Activated CD4-positive, alpha-beta T cell treated with anti-CD3 and anti-CD28 coated beads, Interleukin-2, amount 10 ng/mL, durations not matched to agents 7 days and 5 days (primary cell): Measurements from ENCODE around the gene PLA2G4B. TPM values are rescaled to one million over a fixed set of nuclear protein-coding genes. Genes with fewer than 3 reads are reported as not detected.

Source experiments
- CTCF ChIA-PET: fragments of 350-600 bp; sonication (Branson Sonifier 250); formaldehyde crosslinking; loops from one replicate; lab custom pipeline; 2021; ENCODE audit warnings: antibody characterized with exemption; lab: Charles Lee
- POLR2A ChIA-PET: fragments of 350-600 bp; sonication (Branson Sonifier 250); formaldehyde crosslinking; loops from one replicate; lab custom pipeline; 2021; ENCODE audit warnings: antibody characterized with exemption; lab: Charles Lee
- DNase-seq: peaks from one replicate; pipeline ENCODE4 v3.0.0-alpha.2; 2020
- H3K27ac Mint-ChIP-seq: one replicate; pipeline ENCODE4 v1.8.0; 2021; ENCODE audit warnings: mild to moderate bottlenecking, moderate library complexity, mixed read lengths
- H3K27me3 Mint-ChIP-seq: one replicate; pipeline ENCODE4 v1.8.0; 2021; ENCODE audit warnings: mixed read lengths
- H3K36me3 Mint-ChIP-seq: one replicate; pipeline ENCODE4 v1.8.0; 2021; ENCODE audit warnings: low read depth, mixed read lengths
- H3K4me1 Mint-ChIP-seq: one replicate; pipeline ENCODE4 v1.8.0; 2021; ENCODE audit warnings: mixed read lengths
- H3K4me3 Mint-ChIP-seq: one replicate; pipeline ENCODE4 v1.8.0; 2021; ENCODE audit warnings: mild to moderate bottlenecking, moderate library complexity, mixed read lengths
- H3K9me3 Mint-ChIP-seq: one replicate; pipeline ENCODE4 v1.8.0; 2021; ENCODE audit warnings: mixed read lengths
- total RNA-seq, 2 experiments: library from RNA; stranded (reverse); gene quantifications; one replicate each; pipeline ENCODE4 v1.2.3, GENCODE V29; 2021

Gene PLA2G4B
- total RNA-seq, 2 experiments from 2014 or later = 10.5 to 17.0 TPM

- ChIA-PET POLR2A (interaction anchor here (0.7 to 0.9 kb wide), 2 partner anchors 24 to 33 kb away, joined by 3 to 5 read pairs; no protein-coding TSS in a partner anchor), CTCF (interaction anchor here (1.0 to 1.8 kb wide), 6 partner anchors 8 to 98 kb away, joined by 3 to 7 read pairs (median 4); partner anchors contain the start of gene MAPKBP1)
- peaks cover 12% of the 10 kb centered on the region for H3K4me1 Mint-ChIP-seq
- H3K4me3 Mint-ChIP-seq = no peak overlapping the region
- no peaks in the 10 kb centered on the region for H3K36me3 Mint-ChIP-seq
- H3K27me3 Mint-ChIP-seq = no peaks in the 10 kb centered on the region
- no peak for DNase-seq
- H3K27ac Mint-ChIP-seq = peak overlapping the region; percentile 91
- no peaks in the 10 kb centered on the region for H3K9me3 Mint-ChIP-seq
Measured at GRCh38 chr15:41871175-41871905, 32.7 kb downstream of the PLA2G4B start.

- no peaks in the 10 kb centered on the region for H3K27me3 Mint-ChIP-seq
- no peak for DNase-seq
- no peak overlapping the region for H3K27ac Mint-ChIP-seq
- no peaks in the 10 kb centered on the region for H3K36me3 Mint-ChIP-seq
- no peaks in the 10 kb centered on the region for H3K9me3 Mint-ChIP-seq
- ChIA-PET CTCF (interaction anchor here (0.5 to 1.1 kb wide), 2 partner anchors 66 to 77 kb away, joined by 3 to 6 read pairs; no protein-coding TSS in a partner anchor), POLR2A (no interaction called here)
- no peak overlapping the region for H3K4me3 Mint-ChIP-seq
- peaks cover 12% of the 10 kb centered on the region for H3K4me1 Mint-ChIP-seq
Measured at GRCh38 chr15:41872166-41872747, 33.6 kb downstream of the PLA2G4B start.

- DNase-seq = no peak
- ChIA-PET CTCF (interaction anchor here (0.5 to 1.7 kb wide), 7 partner anchors 9 to 236 kb away, joined by 3 to 6 read pairs (median 3); no protein-coding TSS in a partner anchor), POLR2A (no interaction called here)
- peaks cover 12% of the 10 kb centered on the region for H3K4me1 Mint-ChIP-seq
- no peak overlapping the region for H3K27ac Mint-ChIP-seq
- H3K36me3 Mint-ChIP-seq = no peaks in the 10 kb centered on the region
- no peaks in the 10 kb centered on the region for H3K27me3 Mint-ChIP-seq
- H3K9me3 Mint-ChIP-seq = no peaks in the 10 kb centered on the region
- no peak overlapping the region for H3K4me3 Mint-ChIP-seq
Measured at GRCh38 chr15:41873711-41874110, 35.1 kb downstream of the PLA2G4B start.

- no peak for DNase-seq
- no peaks in the 10 kb centered on the region for H3K36me3 Mint-ChIP-seq
- CTCF ChIA-PET = interaction anchor here (0.9 to 2.1 kb wide), 5 partner anchors 13 to 212 kb away, joined by 3 to 6 read pairs (median 5); no protein-coding TSS in a partner anchor
- no peak overlapping the region for H3K27ac Mint-ChIP-seq
- peaks cover 12% of the 10 kb centered on the region for H3K4me1 Mint-ChIP-seq
- H3K27me3 Mint-ChIP-seq = no peaks in the 10 kb centered on the region
- POLR2A ChIA-PET = no interaction called here
- no peaks in the 10 kb centered on the region for H3K9me3 Mint-ChIP-seq
- H3K4me3 Mint-ChIP-seq = no peak overlapping the region
Measured at GRCh38 chr15:41874736-41875135, 36.1 kb downstream of the PLA2G4B start.

DNA sequence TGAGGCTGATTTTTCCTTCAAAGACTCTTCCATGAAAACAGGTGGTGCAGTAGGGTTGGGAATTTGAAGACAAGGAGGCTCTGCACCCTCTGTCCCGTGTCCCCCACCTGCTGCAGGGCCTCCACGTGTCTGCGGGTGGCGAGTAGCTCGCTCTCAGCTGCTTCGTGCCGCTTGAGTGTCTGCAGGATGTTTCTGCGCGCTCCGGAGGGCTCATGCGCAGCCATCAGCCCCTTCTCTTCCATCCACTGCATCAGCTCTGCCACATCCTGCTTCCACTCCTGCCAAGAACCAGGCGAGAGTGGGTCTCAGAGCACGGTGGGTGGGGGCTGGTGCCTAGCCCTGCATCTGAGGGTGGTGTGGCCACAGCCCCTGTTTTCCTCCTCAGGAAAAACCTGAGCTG lies 37.4 kb downstream of the PLA2G4B start:
- Mint-ChIP-seq H3K4me3 (no peak overlapping the region), H3K9me3 (no peaks in the 10 kb centered on the region), H3K36me3 (no peaks in the 10 kb centered on the region), H3K27ac (no peak overlapping the region), H3K27me3 (no peaks in the 10 kb centered on the region), H3K4me1 (peaks cover 6% of the 10 kb centered on the region)
- ChIA-PET POLR2A (no interaction called here), CTCF (interaction anchor here (0.6 to 2.1 kb wide), 5 partner anchors 19 to 102 kb away, joined by 3 to 6 read pairs (median 3); partner anchors contain the start of gene MAPKBP1)
- DNase-seq = no peak

- Mint-ChIP-seq H3K9me3 (no peaks in the 10 kb centered on the region), H3K4me1 (peaks cover 8% of the 10 kb centered on the region), H3K27ac (no peak overlapping the region), H3K27me3 (peaks cover 6% of the 10 kb centered on the region), H3K4me3 (no peak overlapping the region), H3K36me3 (no peaks in the 10 kb centered on the region)
- ChIA-PET POLR2A (no interaction called here), CTCF (interaction anchor here (0.8 to 2.1 kb wide), 4 partner anchors 18 to 103 kb away, joined by 3 to 6 read pairs (median 4); partner anchors contain the start of gene MAPKBP1)
- no peak for DNase-seq
Measured at GRCh38 chr15:41876689-41877088, 38.0 kb downstream of the PLA2G4B start.

DNA sequence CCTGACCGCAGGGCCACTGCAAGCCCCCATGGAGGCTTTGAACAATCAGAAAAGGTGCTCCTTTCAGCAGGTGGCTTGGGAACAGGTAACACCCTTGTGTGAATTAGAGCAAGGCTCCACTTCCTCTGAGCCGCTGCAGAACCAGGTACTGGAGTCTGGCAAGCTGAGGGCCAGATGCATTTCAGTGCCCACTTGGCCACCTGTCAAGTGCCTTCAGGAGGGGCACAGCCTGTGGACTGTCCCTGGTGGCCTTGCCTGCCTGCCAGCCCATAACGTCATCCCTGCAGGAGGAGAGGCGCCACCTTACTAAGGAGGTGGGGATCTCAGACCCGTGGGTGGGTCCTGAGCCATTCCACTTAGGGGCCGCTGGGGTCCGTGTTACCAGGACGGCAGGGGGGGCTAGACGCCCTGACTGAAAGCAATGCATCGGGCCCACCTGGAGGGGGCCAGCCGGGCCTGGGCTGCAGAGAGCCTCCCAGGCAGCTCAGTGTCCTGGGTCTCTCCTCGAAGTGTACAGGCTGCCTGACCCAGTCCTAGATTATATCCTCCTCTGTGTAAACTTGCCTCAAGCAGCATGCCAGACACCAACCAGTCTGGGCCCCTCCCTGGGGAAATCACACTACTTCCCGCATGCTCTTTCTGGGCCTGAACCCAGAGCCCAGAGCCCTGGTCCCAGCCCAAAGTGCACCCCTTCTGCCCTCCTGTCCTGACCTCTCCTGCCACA lies 39.1 kb downstream of the PLA2G4B start:
- Mint-ChIP-seq H3K9me3 (no peaks in the 10 kb centered on the region), H3K4me1 (peaks cover 8% of the 10 kb centered on the region), H3K27me3 (peaks cover 6% of the 10 kb centered on the region), H3K4me3 (no peak overlapping the region), H3K27ac (no peak overlapping the region), H3K36me3 (no peaks in the 10 kb centered on the region)
- POLR2A ChIA-PET = no interaction called here
- CTCF ChIA-PET = no interaction called here
- no peak for DNase-seq

DNA sequence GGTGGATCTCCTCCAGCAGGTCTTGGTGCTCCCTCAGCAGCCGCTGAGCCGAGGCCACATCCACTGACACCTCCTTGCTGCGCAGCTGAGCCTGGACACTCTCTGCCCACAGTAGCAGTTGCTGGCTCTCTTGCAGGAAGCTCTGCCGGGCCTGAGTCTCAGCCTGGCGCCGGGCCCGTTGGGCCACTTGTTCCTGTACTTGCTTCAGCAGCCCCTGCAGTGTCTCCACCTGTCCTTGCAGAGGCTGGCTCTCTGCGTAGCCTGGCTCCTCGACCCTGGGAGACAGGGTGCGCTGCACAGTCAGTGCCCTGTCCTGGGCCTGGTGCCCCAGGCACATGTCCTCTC lies 39.7 kb downstream of the PLA2G4B start:
- Mint-ChIP-seq H3K36me3 (no peaks in the 10 kb centered on the region), H3K27ac (no peak overlapping the region)

GRCh38 chr15:41879321-41879845 lies 40.7 kb downstream of the PLA2G4B start:
- ChIA-PET POLR2A (no interaction called here), CTCF (interaction anchor here (0.9 to 1.6 kb wide), 3 partner anchors 9 to 40 kb away, joined by 3 to 4 read pairs (median 3); no protein-coding TSS in a partner anchor)
- DNase-seq = no peak
- H3K36me3 Mint-ChIP-seq = no peaks in the 10 kb centered on the region
- H3K4me3 Mint-ChIP-seq = no peak overlapping the region
- no peak overlapping the region for H3K27ac Mint-ChIP-seq
- H3K9me3 Mint-ChIP-seq = no peaks in the 10 kb centered on the region
- peaks cover 8% of the 10 kb centered on the region for H3K4me1 Mint-ChIP-seq
- peaks cover 6% of the 10 kb centered on the region for H3K27me3 Mint-ChIP-seq

More for the DNA sequence above, 39.7 kb downstream of the PLA2G4B start:
- H3K9me3 Mint-ChIP-seq = no peaks in the 10 kb centered on the region
- POLR2A ChIA-PET = no interaction called here
- DNase-seq = no peak
- H3K27me3 Mint-ChIP-seq = peaks cover 6% of the 10 kb centered on the region
- peaks cover 8% of the 10 kb centered on the region for H3K4me1 Mint-ChIP-seq
- no peak overlapping the region for H3K4me3 Mint-ChIP-seq
- CTCF ChIA-PET = interaction anchor here (1.6 kb wide), 1 partner anchor 8 kb away, joined by 4 read pairs; no protein-coding TSS in a partner anchor

- Mint-ChIP-seq H3K27me3 (peaks cover 6% of the 10 kb centered on the region), H3K9me3 (no peaks in the 10 kb centered on the region), H3K4me1 (peaks cover 9% of the 10 kb centered on the region), H3K27ac (no peak overlapping the region), H3K36me3 (no peaks in the 10 kb centered on the region), H3K4me3 (no peak overlapping the region)
- no peak for DNase-seq
- ChIA-PET CTCF (interaction anchor here (0.8 to 1.6 kb wide), 5 partner anchors 10 to 41 kb away, joined by 3 to 7 read pairs (median 3); no protein-coding TSS in a partner anchor), POLR2A (no interaction called here)
Measured at GRCh38 chr15:41880156-41880877, 41.7 kb downstream of the PLA2G4B start.

DNA sequence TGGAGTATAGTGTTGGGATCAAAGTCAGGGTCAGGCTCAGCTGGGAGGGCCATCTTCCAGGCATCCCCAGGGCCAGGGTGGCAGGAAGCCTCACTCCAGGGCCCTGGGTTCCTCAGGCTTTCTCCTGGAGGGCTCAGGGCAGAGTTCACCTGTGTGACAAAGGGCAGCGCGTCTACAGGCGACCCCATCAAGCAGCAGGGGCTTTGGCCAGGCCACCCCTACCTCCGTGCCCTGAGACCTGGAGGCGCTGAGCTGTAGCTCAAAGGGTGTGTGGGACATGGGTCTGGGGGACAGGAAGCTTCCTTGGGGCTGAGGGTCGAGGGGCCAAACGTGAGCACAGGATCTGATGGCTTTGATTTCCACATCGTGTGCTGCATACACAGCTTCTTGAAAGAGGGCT lies 42.4 kb downstream of the PLA2G4B start:
- peaks cover 11% of the 10 kb centered on the region for H3K4me1 Mint-ChIP-seq
- CTCF ChIA-PET = interaction anchor here (0.8 to 1.5 kb wide), 5 partner anchors 11 to 107 kb away, joined by 3 to 7 read pairs (median 3); partner anchors contain the start of gene MAPKBP1
- POLR2A ChIA-PET = interaction anchor here (0.6 kb wide), 1 partner anchor 1169 kb away, joined by 3 read pairs; no protein-coding TSS in a partner anchor
- no peak overlapping the region for H3K4me3 Mint-ChIP-seq
- no peak overlapping the region for H3K27ac Mint-ChIP-seq
- no peaks in the 10 kb centered on the region for H3K9me3 Mint-ChIP-seq
- peaks cover 6% of the 10 kb centered on the region for H3K27me3 Mint-ChIP-seq
- no peaks in the 10 kb centered on the region for H3K36me3 Mint-ChIP-seq
- no peak for DNase-seq
